ENCODE data around the gene GALNT7.
"Not testable (repeated sequence)": the region's sequence is repeated elsewhere in the genome, so short reads cannot be mapped to it uniquely, and the experiment has no call there.

Gene GALNT7

DNA sequence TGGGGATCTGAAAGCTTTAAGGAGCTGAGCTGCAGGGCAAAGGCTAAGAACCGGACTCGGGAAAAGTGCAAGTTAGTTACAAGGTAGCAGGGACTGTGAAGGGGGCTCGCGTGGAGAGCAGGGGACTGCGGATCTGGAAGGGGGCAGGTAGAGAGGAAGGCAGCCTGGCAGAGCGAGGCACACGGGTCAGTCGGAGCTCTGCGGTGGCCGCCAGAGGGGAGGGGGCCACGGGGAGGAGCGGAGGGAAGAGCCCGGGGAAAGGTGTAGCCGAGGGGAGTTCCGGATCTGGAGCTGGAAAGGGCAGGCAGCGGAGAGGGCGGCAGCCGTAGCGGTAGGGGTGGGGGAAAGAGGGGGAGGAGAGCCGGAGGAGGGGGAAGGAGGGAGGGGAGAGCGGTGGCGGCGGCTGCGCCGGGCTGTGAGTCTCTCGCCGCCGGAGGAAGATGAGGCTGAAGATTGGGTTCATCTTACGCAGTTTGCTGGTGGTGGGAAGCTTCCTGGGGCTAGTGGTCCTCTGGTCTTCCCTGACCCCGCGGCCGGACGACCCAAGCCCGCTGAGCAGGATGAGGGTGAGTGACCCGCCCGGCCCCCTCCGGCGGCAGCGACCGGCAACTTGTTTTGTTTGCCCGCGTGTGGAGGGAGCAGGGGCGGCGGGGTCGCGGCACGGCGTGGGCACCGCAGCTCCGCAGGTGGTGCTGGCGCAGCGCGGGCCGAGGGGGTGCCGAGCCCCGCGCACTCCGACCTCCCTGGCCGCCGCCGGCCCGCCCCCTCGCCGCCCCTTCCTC is at the start of gene GALNT7:
TSS of gene GALNT7 (plus strand) at position 416 of the 782 bp plus-strand sequence. CDS start at position 441, 25 bp downstream.
- DNase-seq: peak; percentile 53

GRCh38 chr4:173118819-173119218 is 49.8 kb upstream of the GALNT7 start:
- not testable (repeated sequence) for DNase-seq

GRCh38 chr4:173119818-173120217 is 48.8 kb upstream of the GALNT7 start:
- peak; percentile 0 for DNase-seq

DNA sequence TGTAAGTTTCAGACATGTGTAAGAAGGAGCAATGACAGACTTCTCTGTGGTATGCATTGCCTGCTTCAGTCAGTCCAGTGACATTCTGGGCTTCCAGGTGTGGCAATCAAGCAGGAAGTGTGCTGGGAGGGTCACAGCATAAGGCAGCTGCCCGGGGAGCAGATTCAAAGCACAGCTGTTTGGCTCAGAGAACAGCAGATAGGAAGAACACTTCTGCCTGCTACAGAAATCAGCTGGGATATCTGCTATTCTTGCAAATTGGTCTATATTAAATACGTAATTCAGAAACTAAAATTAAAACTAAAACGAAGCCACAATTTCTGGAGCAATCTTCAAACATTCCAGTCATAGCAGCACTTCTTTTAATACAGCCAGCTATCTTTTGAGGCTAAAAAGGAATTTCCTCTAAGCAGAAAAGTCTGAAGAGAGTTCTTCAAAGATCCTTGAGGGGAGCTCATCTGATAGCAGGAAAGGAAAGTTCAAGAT is 47.5 kb upstream of the GALNT7 start:
- no peak for DNase-seq

DNA sequence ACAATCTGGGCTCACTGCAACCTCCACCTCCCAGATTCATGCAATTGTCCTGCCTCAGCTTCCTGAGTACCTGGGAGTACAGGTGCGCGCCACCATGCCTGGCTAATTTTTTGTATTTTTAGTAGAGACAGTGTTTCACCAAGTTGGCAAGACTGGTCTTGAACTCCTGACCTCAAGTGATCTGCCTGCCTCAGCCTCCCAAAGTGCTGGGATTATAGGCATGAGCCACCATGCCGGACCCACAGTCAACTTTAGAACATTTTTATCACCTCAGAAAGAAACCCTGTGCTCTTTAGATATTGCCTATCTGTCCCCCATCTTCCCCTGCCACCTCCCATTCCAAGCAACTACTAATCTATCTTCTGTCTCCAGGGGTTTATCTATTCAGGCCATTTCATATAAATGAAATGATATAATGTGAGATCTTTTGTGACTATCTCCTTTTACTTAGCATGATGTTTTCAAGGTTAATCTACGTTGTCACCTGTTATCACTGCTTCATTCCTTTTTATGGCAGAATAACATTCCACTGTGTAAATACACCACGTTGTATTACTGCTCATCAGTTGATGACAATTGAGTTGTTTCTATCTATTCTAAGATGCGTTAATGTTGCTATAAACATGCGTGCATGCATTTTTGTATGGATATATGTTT is 44.3 kb upstream of the GALNT7 start:
- DNase-seq: no peak

GRCh38 chr4:173125216-173125812 is 43.3 kb upstream of the GALNT7 start:
- no peak for DNase-seq

DNA sequence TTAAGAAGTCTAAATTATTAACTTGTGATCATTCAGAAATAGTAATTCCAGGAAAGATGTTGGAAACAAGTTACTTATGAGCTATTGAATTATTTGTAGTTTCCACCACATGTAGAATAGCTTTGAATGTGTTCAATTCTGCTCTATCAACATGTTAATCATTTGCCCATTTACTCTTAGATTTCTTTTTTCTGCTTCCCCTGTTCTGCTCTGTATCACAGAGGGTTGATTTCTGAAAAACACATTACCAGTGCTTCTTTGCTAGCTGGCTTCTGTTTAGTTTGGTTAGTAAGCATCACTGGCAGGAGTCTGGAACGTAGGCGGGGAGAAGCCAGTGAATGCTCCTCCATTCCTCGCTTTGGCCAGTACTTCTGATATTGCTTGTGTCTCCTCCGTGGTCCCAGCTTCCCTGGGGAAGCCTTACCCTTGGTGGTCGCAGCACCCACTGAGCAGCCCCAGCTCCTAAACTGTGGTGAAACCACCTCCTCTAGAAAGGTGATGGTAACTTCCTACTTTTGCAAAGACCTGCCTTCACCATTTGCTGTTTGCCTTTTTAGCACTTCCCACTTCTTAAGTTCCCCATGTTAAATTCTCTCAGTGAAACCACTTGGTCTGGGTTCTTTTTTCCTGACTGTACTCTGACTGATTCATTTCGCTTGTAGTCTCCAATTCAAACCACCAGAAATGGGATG is 40.3 kb upstream of the GALNT7 start:
- no peak for DNase-seq

DNA sequence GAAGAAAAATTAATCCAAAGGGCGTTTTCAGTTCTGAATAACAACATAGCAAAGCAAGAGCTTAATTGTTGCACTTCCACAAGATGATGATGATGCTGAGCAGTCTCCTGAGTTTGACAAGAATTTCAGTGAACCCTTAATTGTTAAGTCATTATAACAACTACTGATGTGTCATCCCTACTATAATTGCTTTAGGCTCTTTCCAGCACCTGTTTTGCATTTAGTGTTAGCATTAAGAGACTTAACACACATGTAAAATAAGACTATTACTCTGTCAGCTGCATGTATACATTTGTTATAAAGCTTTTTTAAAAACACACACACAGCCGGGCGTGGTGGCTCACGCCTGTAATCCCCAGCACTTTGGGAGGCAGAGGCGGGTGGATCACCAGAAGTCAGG is 37.9 kb upstream of the GALNT7 start:
- DNase-seq: no peak

DNA sequence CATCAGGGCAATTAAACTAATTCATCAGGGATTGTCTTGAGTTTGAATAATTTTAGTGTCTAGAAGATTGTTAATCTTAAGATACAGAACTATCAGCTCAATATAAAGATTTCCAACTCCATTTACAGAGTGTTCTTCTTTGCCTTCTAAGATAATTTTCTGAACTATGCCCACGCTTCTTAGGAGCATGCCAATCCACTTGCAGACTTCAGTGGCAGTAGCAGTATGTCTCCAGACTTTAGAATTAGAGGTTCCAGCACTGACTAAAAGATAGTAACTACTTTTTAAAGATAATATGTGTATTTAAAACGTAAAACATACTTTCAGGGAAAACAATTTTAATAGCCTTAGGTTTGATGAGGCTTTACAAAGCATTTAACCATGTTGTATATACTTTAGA is 34.2 kb upstream of the GALNT7 start:
- no peak for DNase-seq

DNA sequence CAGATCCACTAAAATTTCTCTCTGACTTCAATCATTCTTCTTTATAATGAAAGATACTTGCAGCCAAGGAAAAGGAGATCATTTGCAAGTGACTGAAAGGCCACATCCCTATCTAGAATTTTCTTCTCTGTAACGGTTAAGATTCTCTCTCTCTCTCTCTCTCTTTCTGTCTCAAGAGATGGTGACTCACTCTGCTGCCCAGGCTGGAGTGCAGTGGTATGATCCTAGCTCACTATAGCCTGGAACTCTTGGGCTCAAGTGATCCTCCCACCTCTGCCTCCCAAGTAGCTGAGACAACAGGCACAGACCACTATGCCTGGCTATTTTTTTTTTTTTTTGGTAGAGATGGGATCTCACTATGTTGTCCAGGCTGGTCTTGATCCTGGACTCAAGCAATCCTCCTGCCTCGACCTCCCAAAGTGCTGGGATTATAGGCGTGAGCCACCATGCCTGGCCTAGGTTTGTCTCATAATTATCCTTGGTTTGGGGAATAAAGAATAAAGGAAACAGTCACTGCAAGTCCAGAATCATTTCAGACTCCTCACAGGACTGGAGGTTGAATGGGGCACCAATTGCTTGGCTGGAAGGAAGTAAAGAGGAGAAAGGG is 33.3 kb upstream of the GALNT7 start:
- DNase-seq: no peak

GRCh38 chr4:173138624-173139023 is 30.0 kb upstream of the GALNT7 start:
- peak; percentile 5 for DNase-seq

GRCh38 chr4:173139561-173139960 is 29.1 kb upstream of the GALNT7 start:
- DNase-seq: no peak

- no peak for DNase-seq
These were observed 23.5 kb upstream of the GALNT7 start for GRCh38 chr4:173145131-173145530.

GRCh38 chr4:173146456-173146855 is 22.2 kb upstream of the GALNT7 start:
- DNase-seq: no peak

GRCh38 chr4:173151496-173151895 is 17.1 kb upstream of the GALNT7 start:
- DNase-seq: no peak

- no peak for DNase-seq
These were observed 16.5 kb upstream of the GALNT7 start for GRCh38 chr4:173152104-173152503.

GRCh38 chr4:173153445-173153844 is 15.2 kb upstream of the GALNT7 start:
- no peak for DNase-seq

DNA sequence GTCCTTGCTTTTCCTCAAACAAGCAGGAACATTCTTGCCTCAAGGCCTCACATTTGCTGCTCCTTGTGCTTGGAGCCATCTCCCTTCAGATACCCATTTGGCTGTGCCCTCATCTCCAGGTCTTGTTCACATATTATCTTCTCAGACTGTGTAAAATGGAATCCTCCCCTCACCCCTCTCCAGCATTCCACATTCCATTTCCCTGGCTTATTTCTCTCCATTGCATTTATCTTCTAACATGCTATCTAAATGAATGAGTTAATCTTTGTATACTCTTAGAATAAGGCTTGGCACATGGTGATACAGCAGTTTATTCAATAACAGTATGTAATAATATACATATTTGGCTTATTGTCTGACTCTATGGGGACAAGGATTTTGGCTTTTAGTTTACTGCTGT is 8.8 kb upstream of the GALNT7 start:
- DNase-seq: no peak

GRCh38 chr4:173160871-173161270 is 7.7 kb upstream of the GALNT7 start:
- DNase-seq: no peak

DNA sequence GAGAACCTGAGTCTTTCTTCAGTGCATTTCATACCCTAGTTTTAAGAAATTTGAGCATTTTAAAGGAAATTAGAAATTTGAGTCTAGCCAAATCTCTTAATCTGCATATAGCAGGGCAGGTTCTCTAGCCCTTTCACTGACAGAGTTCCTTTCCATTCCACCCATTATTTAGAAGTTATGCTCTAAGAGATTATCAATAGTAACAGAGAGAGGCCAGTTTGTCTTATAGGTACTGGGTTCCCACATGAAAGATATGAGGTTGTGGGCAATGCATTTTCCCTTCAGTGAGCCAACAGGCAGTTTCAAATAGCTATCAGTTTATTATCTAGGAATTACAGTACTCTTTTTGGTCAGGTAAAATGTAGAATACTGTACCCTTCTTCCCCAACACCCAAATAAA is 7.3 kb upstream of the GALNT7 start:
- no peak for DNase-seq

DNA sequence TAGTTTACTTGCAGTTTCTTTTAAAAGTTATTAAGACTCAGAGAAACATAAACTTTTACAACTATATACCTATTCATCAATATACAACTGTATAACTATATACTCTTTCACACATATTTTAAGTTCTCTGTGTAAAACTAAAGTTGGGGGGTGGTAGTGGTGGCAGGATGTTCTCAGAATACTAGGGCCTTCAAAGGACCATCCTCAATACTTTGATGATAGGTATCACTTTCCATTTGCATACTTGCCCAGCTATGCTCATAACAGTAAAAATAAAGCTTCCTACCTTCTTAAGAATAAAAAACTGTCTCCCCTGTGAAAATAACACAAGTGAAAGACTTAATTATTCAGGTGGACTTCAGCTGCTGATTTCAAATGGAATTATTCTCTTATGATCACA is 2.9 kb upstream of the GALNT7 start:
- no peak for DNase-seq

DNA sequence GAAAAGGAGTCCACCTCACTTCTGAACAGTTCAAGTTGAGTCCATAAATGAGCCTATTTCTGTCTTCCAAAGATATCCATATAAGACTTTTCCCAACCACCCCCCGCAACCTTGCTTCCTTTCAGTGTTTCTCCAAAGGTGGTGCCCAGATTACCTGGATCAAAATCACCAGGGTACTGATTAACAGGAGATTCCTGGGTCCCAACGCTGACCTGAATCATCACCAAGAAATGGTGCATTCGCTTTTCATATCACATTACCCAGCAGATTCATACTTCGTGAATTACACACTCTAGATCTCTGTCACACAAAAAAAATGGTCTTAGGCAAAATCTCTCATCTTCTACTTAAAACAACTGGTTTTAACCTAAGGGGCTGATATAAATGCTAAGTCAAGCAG is 2.1 kb upstream of the GALNT7 start:
- no peak for DNase-seq
